ENCODE data around the gene C18orf54.

DNA sequence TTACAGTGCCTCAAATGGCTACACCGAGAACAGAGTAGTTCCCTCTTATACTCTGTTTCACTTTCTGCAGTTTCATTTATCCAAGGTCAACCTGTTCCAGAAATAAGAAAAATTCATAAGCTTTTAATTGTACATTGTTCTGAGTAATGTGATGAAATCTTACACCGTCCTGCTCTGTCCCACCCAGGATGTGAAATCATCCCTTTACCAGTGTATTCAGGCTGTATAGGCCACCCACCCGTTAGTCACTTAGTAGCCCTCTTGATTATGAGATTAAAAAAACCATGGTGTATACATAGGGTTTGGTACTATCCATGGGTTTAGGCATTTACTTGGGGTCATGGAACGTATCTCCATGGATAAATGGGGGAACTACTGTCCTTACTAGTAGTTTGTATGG lies 29.9 kb upstream of the C18orf54 start:
- TF ChIP-seq POLR2AphosphoS5 (IDR thresholded peaks at IDR 0.05) (no peak), EP300 (IDR thresholded peaks at IDR 0.05; ENCODE audit: low read depth) (no peak)
- TF ChIP-seq, protein P1, sequence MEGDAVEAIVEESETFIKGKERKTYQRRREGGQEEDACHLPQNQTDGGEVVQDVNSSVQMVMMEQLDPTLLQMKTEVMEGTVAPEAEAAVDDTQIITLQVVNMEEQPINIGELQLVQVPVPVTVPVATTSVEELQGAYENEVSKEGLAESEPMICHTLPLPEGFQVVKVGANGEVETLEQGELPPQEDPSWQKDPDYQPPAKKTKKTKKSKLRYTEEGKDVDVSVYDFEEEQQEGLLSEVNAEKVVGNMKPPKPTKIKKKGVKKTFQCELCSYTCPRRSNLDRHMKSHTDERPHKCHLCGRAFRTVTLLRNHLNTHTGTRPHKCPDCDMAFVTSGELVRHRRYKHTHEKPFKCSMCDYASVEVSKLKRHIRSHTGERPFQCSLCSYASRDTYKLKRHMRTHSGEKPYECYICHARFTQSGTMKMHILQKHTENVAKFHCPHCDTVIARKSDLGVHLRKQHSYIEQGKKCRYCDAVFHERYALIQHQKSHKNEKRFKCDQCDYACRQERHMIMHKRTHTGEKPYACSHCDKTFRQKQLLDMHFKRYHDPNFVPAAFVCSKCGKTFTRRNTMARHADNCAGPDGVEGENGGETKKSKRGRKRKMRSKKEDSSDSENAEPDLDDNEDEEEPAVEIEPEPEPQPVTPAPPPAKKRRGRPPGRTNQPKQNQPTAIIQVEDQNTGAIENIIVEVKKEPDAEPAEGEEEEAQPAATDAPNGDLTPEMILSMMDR (IDR thresholded peaks at IDR 0.05): no peak
